GM12872 (cell line): ENCODE measurements around the gene PODXL2.

ENCODE experiments used
- TF ChIP-seq, protein P1 (sequence below): IDR thresholded peaks from 3 replicates; pipeline ENCODE4 v1.5.1; 2011; ENCODE audit warnings: low read depth, mild to moderate bottlenecking, low read length, moderate library complexity; ENCODE audit not compliant: insufficient read depth

The PODXL2 gene

DNA sequence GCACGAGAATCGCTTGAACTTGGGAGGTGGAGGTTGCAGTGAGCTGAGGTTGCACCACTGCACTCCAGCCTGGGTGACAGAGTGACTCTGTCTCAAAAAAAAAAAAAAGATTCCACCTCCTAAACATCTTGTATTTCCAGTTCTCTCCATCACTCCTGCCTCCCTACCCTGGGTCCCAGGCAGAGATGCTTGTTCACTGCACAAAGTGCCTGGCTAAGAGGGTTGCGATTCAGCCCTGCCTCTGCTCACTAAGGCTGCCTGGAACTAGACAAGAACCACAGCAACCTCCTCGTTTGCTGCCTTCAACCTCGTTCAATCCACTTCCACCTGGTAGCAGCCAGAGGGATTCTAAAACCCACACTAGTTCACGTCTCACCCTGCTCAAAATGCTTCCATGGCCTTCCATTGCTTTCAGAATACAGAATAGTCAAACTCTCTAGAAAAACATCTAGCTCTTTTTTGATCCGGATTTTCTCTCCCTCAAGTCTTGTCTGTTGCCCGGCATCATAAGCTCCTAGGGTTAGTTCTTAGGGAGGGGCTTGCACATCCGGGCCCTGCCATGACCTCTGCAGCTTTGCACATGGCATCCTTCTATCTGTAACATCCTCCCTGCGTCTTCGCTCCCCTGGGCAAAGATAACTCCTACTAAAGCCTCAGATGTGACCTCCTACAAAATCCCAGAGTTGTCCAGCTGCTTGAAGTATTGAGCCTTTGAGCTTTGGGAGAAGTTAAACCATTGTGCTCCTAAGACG is 31.8 kb upstream of the PODXL2 start:
- TF ChIP-seq, protein P1, sequence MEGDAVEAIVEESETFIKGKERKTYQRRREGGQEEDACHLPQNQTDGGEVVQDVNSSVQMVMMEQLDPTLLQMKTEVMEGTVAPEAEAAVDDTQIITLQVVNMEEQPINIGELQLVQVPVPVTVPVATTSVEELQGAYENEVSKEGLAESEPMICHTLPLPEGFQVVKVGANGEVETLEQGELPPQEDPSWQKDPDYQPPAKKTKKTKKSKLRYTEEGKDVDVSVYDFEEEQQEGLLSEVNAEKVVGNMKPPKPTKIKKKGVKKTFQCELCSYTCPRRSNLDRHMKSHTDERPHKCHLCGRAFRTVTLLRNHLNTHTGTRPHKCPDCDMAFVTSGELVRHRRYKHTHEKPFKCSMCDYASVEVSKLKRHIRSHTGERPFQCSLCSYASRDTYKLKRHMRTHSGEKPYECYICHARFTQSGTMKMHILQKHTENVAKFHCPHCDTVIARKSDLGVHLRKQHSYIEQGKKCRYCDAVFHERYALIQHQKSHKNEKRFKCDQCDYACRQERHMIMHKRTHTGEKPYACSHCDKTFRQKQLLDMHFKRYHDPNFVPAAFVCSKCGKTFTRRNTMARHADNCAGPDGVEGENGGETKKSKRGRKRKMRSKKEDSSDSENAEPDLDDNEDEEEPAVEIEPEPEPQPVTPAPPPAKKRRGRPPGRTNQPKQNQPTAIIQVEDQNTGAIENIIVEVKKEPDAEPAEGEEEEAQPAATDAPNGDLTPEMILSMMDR = no peak

DNA sequence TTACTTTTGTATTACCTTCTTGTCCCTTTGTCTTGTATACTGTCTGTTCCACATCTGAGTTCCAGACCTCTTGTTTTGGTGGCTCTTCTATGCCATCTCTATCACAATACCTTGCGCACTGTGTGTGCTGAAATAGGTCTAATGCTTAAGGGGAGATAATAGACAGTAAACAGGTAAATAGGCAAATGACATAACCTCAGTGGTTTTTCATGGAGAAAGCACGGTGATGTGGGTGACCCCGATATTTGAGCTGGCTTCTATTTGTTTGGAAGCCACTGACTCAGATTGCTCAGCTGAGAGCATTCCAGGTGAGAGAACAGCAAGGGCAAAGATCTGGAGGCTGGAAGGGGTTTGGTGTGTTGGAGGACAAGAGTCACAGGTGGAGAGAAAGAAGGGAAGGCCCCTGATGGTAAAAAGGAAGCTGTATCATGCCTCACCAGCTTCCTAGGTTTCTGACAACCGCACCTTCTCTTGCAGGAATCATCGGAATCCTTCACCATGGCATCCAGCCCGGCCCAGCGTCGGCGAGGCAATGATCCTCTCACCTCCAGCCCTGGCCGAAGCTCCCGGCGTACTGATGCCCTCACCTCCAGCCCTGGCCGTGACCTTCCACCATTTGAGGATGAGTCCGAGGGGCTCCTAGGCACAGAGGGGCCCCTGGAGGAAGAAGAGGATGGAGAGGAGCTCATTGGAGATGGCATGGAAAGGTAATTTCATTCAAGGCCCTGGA is 30.0 kb upstream of the PODXL2 start:
- TF ChIP-seq, protein P1 = no peak

DNA sequence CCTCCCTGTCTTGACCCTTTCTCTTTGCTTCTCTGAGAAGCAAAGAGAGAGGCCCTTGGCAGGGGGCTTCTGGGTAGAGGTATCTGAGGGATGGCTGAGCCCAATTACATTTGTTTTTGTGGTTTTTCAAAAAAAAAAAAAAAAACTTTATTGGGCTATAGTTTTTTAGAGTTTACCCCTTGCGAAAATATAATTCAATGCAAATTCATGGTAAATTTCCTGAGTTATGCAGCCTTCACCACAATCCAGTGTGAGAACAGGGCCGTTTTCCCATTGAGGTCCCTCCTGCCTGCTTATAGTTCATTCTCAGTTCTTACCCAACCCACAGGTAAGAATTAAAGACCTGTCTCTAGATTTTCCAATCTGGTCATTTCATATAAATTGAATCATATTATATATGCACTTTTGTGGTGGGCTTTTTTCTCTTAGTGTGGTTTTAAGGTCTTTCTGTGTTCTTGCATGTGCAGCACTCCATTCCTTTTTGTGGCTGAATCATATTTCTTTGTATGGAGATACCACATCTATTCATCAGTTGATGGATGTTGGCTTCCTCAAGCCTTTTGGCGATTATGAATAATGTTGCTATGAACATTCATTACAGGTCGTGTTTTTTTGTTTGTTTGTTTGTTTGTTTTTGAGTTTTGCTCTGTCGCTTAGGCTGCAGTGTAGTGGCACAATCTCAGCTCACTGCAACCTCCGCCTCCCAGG is 28.1 kb upstream of the PODXL2 start:
- TF ChIP-seq, protein P1 = no peak

DNA sequence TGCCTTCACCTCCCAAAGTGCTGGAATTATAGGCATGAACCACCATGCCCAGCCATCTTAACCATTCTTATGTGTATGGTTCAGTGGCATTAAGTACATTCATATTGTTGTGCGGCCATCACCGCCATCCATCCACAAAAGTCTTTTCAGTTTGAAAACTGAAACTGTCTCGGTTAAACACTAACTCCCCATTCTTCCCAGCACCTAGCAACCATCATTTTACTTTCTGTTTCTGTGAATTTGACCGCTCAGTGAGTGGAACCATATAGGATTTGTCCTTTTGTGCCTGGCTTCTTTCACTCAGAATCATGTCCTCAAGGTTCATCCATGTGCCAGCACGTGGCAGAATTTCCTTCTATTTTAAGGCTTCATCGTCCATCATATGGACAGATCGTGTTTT is 24.9 kb upstream of the PODXL2 start:
- TF ChIP-seq, protein P1 = no peak

DNA sequence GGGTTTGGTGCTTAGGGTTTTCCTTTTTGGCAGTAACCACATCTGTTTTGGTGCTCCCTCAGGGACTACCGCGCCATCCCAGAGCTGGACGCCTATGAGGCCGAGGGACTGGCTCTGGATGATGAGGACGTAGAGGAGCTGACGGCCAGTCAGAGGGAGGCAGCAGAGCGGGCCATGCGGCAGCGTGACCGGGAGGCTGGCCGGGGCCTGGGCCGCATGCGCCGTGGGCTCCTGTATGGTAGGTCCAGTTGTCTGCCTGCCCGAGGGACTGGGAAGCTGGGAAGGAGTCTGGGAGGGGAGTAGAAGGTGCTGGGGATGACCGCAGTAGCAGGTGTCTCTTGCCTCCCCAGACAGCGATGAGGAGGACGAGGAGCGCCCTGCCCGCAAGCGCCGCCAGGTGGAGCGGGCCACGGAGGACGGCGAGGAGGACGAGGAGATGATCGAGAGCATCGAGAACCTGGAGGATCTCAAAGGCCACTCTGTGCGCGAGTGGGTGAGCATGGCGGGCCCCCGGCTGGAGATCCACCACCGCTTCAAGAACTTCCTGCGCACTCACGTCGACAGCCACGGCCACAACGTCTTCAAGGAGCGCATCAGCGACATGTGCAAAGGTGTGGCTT is 24.3 kb upstream of the PODXL2 start:
- TF ChIP-seq, protein P1 = no peak

DNA sequence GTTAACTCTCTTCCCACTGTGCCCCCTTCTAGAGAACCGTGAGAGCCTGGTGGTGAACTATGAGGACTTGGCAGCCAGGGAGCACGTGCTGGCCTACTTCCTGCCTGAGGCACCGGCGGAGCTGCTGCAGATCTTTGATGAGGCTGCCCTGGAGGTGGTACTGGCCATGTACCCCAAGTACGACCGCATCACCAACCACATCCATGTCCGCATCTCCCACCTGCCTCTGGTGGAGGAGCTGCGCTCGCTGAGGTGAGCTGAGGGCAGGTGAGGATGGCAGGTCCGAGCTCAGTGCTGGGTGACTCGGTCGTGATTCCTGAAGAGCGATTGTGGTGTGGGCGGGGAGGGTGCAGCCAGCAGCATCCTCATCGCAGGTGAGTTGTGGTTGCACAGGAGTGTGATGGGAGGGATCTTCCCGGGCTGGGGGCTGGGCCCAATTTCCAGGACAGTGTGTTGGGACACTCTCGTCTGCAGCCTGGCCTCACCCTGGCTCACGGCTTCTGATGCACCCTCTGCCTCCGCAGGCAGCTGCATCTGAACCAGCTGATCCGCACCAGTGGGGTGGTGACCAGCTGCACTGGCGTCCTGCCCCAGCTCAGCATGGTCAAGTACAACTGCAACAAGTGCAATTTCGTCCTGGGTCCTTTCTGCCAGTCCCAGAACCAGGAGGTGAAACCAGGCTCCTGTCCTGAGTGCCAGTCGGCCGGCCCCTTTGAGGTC is 22.7 kb upstream of the PODXL2 start:
- TF ChIP-seq, protein P1 = no peak
